ENCODE measurements around the gene KLF15.

GRCh38 chr3:126349611-126350501 is 7.4 kb downstream of the KLF15 start:
- TF ChIP-seq EZH2phosphoT487 (IDR thresholded peaks at IDR 0.05): no peak
- no peak for TF ChIP-seq CTCF (IDR thresholded peaks at IDR 0.05)

Measured in neural progenitor cell (in vitro differentiated cells).